ENCODE measurements around the gene CXCR1. TPM values are rescaled to one million over a fixed set of nuclear protein-coding genes. Genes with fewer than 3 reads are reported as not detected.

Gene CXCR1
- total RNA-seq, 2 experiments from 2014 or later = not detected

GRCh38 chr2:218194880-218195279 lies 28.1 kb upstream of the CXCR1 start:
- Histone ChIP-seq H3K79me2 (ENCODE audit: insufficient read depth, low read depth, low read length) (no peaks in the 10 kb centered on the region), H3K9me2 (ENCODE audit: insufficient read depth, low read length) (no peaks in the 10 kb centered on the region), H3K4me2 (ENCODE audit: low read length) (no peak overlapping the region), H3K9me3 (ENCODE audit: low read length) (no peaks in the 10 kb centered on the region), H2AFZ (ENCODE audit: low read length) (peak overlapping the region; percentile 49; the same call in 1 of the 2 replicates), H4K20me1 (ENCODE audit: insufficient read depth, low read length) (no peaks in the 10 kb centered on the region), H3K4me3 (ENCODE audit: low read depth, low read length, poor library complexity, severe bottlenecking) (no peak overlapping the region), H3K36me3 (ENCODE audit: insufficient read depth, low read length) (no peaks in the 10 kb centered on the region), H3K27ac (ENCODE audit: low read depth, low read length, poor library complexity, severe bottlenecking) (no peak overlapping the region), H3K4me1 (ENCODE audit: insufficient read depth, low read length, poor library complexity, severe bottlenecking) (peaks cover 3% of the 10 kb centered on the region)
- intact Hi-C loops (cut with micrococcal nuclease; ENCODE audit: unreplicated experiment) = no loop called here
- ChIA-PET POLR2A (interaction anchor here (1.7 kb wide), 1 partner anchor 10 kb away, joined by 5 read pairs; no protein-coding TSS in a partner anchor), CTCF (ENCODE audit: unreplicated experiment) (no interaction called here)
- no peak for DNase-seq (ENCODE audit: low spot score)
- no TSS peak for BruUV-seq (replicated peaks)
- TF ChIP-seq, protein P1, sequence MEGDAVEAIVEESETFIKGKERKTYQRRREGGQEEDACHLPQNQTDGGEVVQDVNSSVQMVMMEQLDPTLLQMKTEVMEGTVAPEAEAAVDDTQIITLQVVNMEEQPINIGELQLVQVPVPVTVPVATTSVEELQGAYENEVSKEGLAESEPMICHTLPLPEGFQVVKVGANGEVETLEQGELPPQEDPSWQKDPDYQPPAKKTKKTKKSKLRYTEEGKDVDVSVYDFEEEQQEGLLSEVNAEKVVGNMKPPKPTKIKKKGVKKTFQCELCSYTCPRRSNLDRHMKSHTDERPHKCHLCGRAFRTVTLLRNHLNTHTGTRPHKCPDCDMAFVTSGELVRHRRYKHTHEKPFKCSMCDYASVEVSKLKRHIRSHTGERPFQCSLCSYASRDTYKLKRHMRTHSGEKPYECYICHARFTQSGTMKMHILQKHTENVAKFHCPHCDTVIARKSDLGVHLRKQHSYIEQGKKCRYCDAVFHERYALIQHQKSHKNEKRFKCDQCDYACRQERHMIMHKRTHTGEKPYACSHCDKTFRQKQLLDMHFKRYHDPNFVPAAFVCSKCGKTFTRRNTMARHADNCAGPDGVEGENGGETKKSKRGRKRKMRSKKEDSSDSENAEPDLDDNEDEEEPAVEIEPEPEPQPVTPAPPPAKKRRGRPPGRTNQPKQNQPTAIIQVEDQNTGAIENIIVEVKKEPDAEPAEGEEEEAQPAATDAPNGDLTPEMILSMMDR (conservative IDR thresholded peaks at IDR 0.05; ENCODE audit: low read length) = no peak
- TF ChIP-seq EZH2phosphoT487 (IDR thresholded peaks at IDR 0.05; ENCODE audit: borderline replicate concordance, low read depth, low read length) = no peak

- POLR2A ChIA-PET = no interaction called here
- CTCF ChIA-PET (ENCODE audit: unreplicated experiment) = no interaction called here
These were observed 26.9 kb upstream of the CXCR1 start for GRCh38 chr2:218193701-218194100.

GRCh38 chr2:218192902-218193430 lies 26.2 kb upstream of the CXCR1 start:
- intact Hi-C loops (cut with micrococcal nuclease; ENCODE audit: unreplicated experiment) = no loop called here
- no TSS peak for BruUV-seq (replicated peaks)
- H3K4me2 ChIP-seq (ENCODE audit: low read length) = no peak overlapping the region
- no peak for DNase-seq (ENCODE audit: low spot score)
- no peak overlapping the region for H3K4me3 ChIP-seq (ENCODE audit: low read depth, low read length, poor library complexity, severe bottlenecking)
- POLR2A ChIA-PET = no interaction called here
- no peaks in the 10 kb centered on the region for H3K9me2 ChIP-seq (ENCODE audit: insufficient read depth, low read length)
- H3K9me3 ChIP-seq (ENCODE audit: low read length) = no peaks in the 10 kb centered on the region
- CTCF ChIA-PET (ENCODE audit: unreplicated experiment) = no interaction called here
- TF ChIP-seq, protein P1 (conservative IDR thresholded peaks at IDR 0.05; ENCODE audit: low read length) = no peak
- no peak for TF ChIP-seq EZH2phosphoT487 (IDR thresholded peaks at IDR 0.05; ENCODE audit: borderline replicate concordance, low read depth, low read length)
- H3K36me3 ChIP-seq (ENCODE audit: insufficient read depth, low read length) = no peaks in the 10 kb centered on the region
- no peaks in the 10 kb centered on the region for H4K20me1 ChIP-seq (ENCODE audit: insufficient read depth, low read length)
- no peak overlapping the region for H3K27ac ChIP-seq (ENCODE audit: low read depth, low read length, poor library complexity, severe bottlenecking)
- no peaks in the 10 kb centered on the region for H3K79me2 ChIP-seq (ENCODE audit: insufficient read depth, low read depth, low read length)
- no peak overlapping the region for H2AFZ ChIP-seq (ENCODE audit: low read length)
- peaks cover 3% of the 10 kb centered on the region for H3K4me1 ChIP-seq (ENCODE audit: insufficient read depth, low read length, poor library complexity, severe bottlenecking)

More at GRCh38 chr2:218193701-218194100, 26.9 kb upstream of the CXCR1 start:
- Histone ChIP-seq H3K9me3 (ENCODE audit: low read length) (no peaks in the 10 kb centered on the region), H3K36me3 (ENCODE audit: insufficient read depth, low read length) (no peaks in the 10 kb centered on the region), H3K4me3 (ENCODE audit: low read depth, low read length, poor library complexity, severe bottlenecking) (no peak overlapping the region), H3K79me2 (ENCODE audit: insufficient read depth, low read depth, low read length) (no peaks in the 10 kb centered on the region), H3K4me1 (ENCODE audit: insufficient read depth, low read length, poor library complexity, severe bottlenecking) (peaks cover 3% of the 10 kb centered on the region), H3K9me2 (ENCODE audit: insufficient read depth, low read length) (no peaks in the 10 kb centered on the region), H3K27ac (ENCODE audit: low read depth, low read length, poor library complexity, severe bottlenecking) (no peak overlapping the region), H4K20me1 (ENCODE audit: insufficient read depth, low read length) (no peaks in the 10 kb centered on the region), H3K4me2 (ENCODE audit: low read length) (no peak overlapping the region), H2AFZ (ENCODE audit: low read length) (no peak overlapping the region)
- no TSS peak for BruUV-seq (replicated peaks)
- DNase-seq (ENCODE audit: low spot score) = no peak
- TF ChIP-seq EZH2phosphoT487 (IDR thresholded peaks at IDR 0.05; ENCODE audit: borderline replicate concordance, low read depth, low read length) = no peak
- TF ChIP-seq, protein P1 (conservative IDR thresholded peaks at IDR 0.05; ENCODE audit: low read length) = no peak
- intact Hi-C loops (cut with micrococcal nuclease; ENCODE audit: unreplicated experiment) = no loop called here
